GM12878 (cell line): Measurements from ENCODE around the gene CTDNEP1. TPM values are rescaled to one million over a fixed set of nuclear protein-coding genes. Genes with fewer than 3 reads are reported as not detected.

Experiments
- CHD4 ChIP-seq: fragments of 200-600 bp; sonication (generic); IDR thresholded peaks from 2 replicates; pipeline ENCODE4 v1.6.1; 2016; ENCODE audit warnings: mild to moderate bottlenecking
- IRF4 ChIP-seq: IDR thresholded peaks from 2 replicates; pipeline ENCODE4 v1.6.1; 2011; ENCODE audit warnings: low read depth, low read length
- JUNB ChIP-seq: IDR thresholded peaks from 2 replicates; pipeline ENCODE4 v1.6.1; 2016; ENCODE audit warnings: antibody characterized with exemption, mild to moderate bottlenecking
- JUND ChIP-seq: IDR thresholded peaks from 2 replicates; pipeline ENCODE4 v1.6.1; 2012; ENCODE audit warnings: low read depth, mild to moderate bottlenecking, low read length, improper control_type of control experiment, moderate library complexity
- MEF2B ChIP-seq: fragments of 450-650 bp; IDR thresholded peaks from 2 replicates; pipeline ENCODE4 v1.6.1; 2018; ENCODE audit warnings: mild to moderate bottlenecking, moderate library complexity; ENCODE audit not compliant: partially characterized antibody, poor library complexity, severe bottlenecking
- MTA2 ChIP-seq: fragments of 450-650 bp; IDR thresholded peaks from 2 replicates; pipeline ENCODE4 v1.6.1; 2016; ENCODE audit warnings: low read depth, mild to moderate bottlenecking, moderate library complexity
- NBN ChIP-seq: fragments of 450-650 bp; IDR thresholded peaks from 2 replicates; pipeline ENCODE4 v1.6.1; 2016
- NFXL1 ChIP-seq: fragments of 450-650 bp; IDR thresholded peaks from 2 replicates; pipeline ENCODE4 v1.6.1; 2017; ENCODE audit warnings: antibody characterized with exemption, mild to moderate bottlenecking, borderline replicate concordance
- NFYA ChIP-seq: IDR thresholded peaks from 2 replicates; pipeline ENCODE4 v1.6.1; 2011; ENCODE audit warnings: low read depth, mild to moderate bottlenecking, low read length, improper control_type of control experiment, borderline replicate concordance
- NR2C1 ChIP-seq: fragments of 450-650 bp; IDR thresholded peaks from 2 replicates; pipeline ENCODE4 v1.6.1; 2017; ENCODE audit warnings: antibody characterized with exemption, mild to moderate bottlenecking, moderate library complexity
- NRF1 ChIP-seq: conservative IDR thresholded peaks from 2 replicates; pipeline ENCODE4 v1.6.1; 2011; ENCODE audit warnings: mild to moderate bottlenecking, low read depth, low read length, improper control_type of control experiment
- PAX8 ChIP-seq: fragments of 450-650 bp; IDR thresholded peaks from 2 replicates; pipeline ENCODE4 v1.6.1; 2017; ENCODE audit warnings: mild to moderate bottlenecking, moderate library complexity
- RAD21 ChIP-seq: IDR thresholded peaks from 2 replicates; pipeline ENCODE4 v1.6.1; 2011; ENCODE audit warnings: mild to moderate bottlenecking, low read depth, low read length, moderate library complexity; ENCODE audit not compliant: insufficient read depth
- RFX5 ChIP-seq: IDR thresholded peaks from 2 replicates; pipeline ENCODE4 v1.6.1; 2011; ENCODE audit warnings: low read depth, low read length, improper control_type of control experiment
- SRF ChIP-seq, 2 experiments: IDR thresholded peaks; 2 replicates each; pipeline ENCODE4 v1.6.1; 2011; ENCODE audit warnings: low read depth in 2 of 2, low read length in 2 of 2, mild to moderate bottlenecking in 1 of 2, moderate library complexity in 1 of 2
- SUZ12 ChIP-seq: fragments of 200-600 bp; sonication (generic); IDR thresholded peaks from one replicate; pipeline ENCODE4 v1.6.1; 2018; ENCODE audit warnings: antibody characterized with exemption, mild to moderate bottlenecking; ENCODE audit not compliant: unreplicated experiment
- TCF3 ChIP-seq: IDR thresholded peaks from 2 replicates; pipeline ENCODE4 v1.6.1; 2012; ENCODE audit warnings: low read depth, mild to moderate bottlenecking, low read length, borderline replicate concordance; ENCODE audit not compliant: insufficient read depth
- TCF7 ChIP-seq: IDR thresholded peaks from 2 replicates; pipeline ENCODE4 v1.6.1; 2014; ENCODE audit warnings: antibody characterized with exemption, borderline replicate concordance
- ZNF207 ChIP-seq: fragments of 450-650 bp; IDR thresholded peaks from 2 replicates; pipeline ENCODE4 v1.6.1; 2014; ENCODE audit warnings: antibody characterized with exemption, mild to moderate bottlenecking, borderline replicate concordance
- polyA plus RNA-seq, 11 experiments: library from polyadenylated mRNA; depleted of rRNA in 4 of 11; unstranded in 6 of 11; stranded (reverse) in 5 of 11; fragments of >200 nt; fragmentation: Nextera tagmentation in 4 of 11; fragmentation: Illumina TruSeq in 1 of 11; extraction: Ambion mirVana in 4 of 11; extraction: Trizol in 1 of 11; gene quantifications; 1 replicate in 1 of 11; 2 replicates in 10 of 11; pipeline versions ENCODE4 v1.2.1 to v1.2.3, GENCODE V29; 2011 to 2016; ENCODE audit warnings: inconsistent platforms in 2 of 11, missing spikeins in 2 of 11, low read depth in 1 of 11
- total RNA-seq, 4 experiments: library from RNA; depleted of rRNA in 3 of 4; stranded (reverse); fragments of >200 nt in 3 of 4; fragmentation: Illumina TruSeq in 1 of 4; extraction: Trizol in 1 of 4; gene quantifications; 2 replicates each; pipeline versions ENCODE4 v1.2.1 to v1.2.3, GENCODE V29; 2013 to 2021
- TF ChIP-seq, protein P1 (sequence below): IDR thresholded peaks from 2 replicates; pipeline ENCODE4 v1.6.1; 2012; ENCODE audit warnings: improper control_type of control experiment, low read depth, low read length; ENCODE audit not compliant: insufficient replicate concordance
- TF ChIP-seq, protein P2 (sequence below): fragments of 450-650 bp; IDR thresholded peaks from 2 replicates; pipeline ENCODE4 v1.6.1; 2016; ENCODE audit warnings: mild to moderate bottlenecking
- TF ChIP-seq, protein P3 (sequence below): IDR thresholded peaks from 2 replicates; pipeline ENCODE4 v1.6.1; 2012; ENCODE audit warnings: low read depth, low read length, improper control_type of control experiment
- TF ChIP-seq, protein P4 (sequence below): IDR thresholded peaks from 2 replicates; pipeline ENCODE4 v1.6.1; 2011; ENCODE audit warnings: borderline replicate concordance, low read depth, mild to moderate bottlenecking, moderate library complexity, mixed read lengths, low read length; ENCODE audit not compliant: insufficient read depth; ENCODE audit errors: extremely low read length

Gene CTDNEP1
- total and polyA plus RNA-seq, 10 of the 15 experiments (the other 5 are each of a cell fraction or from before 2014, with no cell fraction given), result 23.7 to 176 (median 30.3) TPM

DNA sequence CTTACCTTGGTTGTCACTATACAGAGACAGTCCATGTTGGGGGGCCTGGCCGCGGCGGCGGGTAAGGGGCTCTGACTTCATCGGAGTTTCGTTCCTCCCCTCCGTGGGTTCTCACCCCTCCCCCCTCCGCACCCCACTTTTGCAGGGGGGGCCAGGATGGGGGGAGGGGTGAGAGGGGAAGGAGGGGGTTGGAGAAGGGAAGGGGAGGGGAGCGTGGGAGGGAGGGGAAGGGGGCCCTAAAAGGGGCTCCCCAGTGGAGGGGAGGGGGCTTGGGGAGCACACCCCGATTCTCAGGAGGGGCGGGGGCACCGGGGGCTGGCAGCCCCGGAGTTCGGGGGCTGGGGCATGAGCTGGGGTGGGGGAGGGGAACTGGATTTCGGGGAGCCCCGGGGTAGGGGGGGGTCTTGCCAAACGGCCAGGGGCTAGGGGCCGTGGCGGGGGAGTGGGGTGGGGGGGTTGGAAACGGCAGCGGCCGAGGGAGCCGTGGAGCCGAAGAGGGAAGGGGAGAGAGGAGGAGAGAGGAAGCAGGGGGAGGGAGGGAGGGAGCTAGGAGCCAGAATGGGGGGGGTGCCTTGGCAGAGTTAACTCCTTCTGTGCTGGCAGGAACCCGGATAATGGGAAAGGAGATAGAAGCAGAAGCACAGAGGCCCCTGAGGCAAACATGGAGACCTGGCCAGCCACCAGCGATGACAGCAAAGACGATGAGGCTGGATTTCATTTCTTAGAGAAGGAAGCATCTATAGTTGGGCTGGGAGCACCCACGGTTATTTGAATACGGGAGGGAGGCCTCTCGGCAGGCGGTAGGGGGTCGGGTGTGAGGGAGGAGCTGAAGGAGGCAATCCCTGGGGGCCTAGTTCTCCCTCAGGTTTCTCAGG, 34.2 kb downstream of the CTDNEP1 start (continued):
- TF ChIP-seq, protein P1, sequence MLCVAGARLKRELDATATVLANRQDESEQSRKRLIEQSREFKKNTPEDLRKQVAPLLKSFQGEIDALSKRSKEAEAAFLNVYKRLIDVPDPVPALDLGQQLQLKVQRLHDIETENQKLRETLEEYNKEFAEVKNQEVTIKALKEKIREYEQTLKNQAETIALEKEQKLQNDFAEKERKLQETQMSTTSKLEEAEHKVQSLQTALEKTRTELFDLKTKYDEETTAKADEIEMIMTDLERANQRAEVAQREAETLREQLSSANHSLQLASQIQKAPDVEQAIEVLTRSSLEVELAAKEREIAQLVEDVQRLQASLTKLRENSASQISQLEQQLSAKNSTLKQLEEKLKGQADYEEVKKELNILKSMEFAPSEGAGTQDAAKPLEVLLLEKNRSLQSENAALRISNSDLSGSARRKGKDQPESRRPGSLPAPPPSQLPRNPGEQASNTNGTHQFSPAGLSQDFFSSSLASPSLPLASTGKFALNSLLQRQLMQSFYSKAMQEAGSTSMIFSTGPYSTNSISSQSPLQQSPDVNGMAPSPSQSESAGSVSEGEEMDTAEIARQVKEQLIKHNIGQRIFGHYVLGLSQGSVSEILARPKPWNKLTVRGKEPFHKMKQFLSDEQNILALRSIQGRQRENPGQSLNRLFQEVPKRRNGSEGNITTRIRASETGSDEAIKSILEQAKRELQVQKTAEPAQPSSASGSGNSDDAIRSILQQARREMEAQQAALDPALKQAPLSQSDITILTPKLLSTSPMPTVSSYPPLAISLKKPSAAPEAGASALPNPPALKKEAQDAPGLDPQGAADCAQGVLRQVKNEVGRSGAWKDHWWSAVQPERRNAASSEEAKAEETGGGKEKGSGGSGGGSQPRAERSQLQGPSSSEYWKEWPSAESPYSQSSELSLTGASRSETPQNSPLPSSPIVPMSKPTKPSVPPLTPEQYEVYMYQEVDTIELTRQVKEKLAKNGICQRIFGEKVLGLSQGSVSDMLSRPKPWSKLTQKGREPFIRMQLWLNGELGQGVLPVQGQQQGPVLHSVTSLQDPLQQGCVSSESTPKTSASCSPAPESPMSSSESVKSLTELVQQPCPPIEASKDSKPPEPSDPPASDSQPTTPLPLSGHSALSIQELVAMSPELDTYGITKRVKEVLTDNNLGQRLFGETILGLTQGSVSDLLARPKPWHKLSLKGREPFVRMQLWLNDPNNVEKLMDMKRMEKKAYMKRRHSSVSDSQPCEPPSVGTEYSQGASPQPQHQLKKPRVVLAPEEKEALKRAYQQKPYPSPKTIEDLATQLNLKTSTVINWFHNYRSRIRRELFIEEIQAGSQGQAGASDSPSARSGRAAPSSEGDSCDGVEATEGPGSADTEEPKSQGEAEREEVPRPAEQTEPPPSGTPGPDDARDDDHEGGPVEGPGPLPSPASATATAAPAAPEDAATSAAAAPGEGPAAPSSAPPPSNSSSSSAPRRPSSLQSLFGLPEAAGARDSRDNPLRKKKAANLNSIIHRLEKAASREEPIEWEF, result no peak
- no peak for TF ChIP-seq NRF1
- TF ChIP-seq JUNB, result no peak
- TF ChIP-seq MTA2, result peak; percentile 27; the same call in 1 of the 2 replicates
- TF ChIP-seq, protein P2, sequence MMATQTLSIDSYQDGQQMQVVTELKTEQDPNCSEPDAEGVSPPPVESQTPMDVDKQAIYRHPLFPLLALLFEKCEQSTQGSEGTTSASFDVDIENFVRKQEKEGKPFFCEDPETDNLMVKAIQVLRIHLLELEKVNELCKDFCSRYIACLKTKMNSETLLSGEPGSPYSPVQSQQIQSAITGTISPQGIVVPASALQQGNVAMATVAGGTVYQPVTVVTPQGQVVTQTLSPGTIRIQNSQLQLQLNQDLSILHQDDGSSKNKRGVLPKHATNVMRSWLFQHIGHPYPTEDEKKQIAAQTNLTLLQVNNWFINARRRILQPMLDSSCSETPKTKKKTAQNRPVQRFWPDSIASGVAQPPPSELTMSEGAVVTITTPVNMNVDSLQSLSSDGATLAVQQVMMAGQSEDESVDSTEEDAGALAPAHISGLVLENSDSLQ, result no peak
- TF ChIP-seq, protein P3, sequence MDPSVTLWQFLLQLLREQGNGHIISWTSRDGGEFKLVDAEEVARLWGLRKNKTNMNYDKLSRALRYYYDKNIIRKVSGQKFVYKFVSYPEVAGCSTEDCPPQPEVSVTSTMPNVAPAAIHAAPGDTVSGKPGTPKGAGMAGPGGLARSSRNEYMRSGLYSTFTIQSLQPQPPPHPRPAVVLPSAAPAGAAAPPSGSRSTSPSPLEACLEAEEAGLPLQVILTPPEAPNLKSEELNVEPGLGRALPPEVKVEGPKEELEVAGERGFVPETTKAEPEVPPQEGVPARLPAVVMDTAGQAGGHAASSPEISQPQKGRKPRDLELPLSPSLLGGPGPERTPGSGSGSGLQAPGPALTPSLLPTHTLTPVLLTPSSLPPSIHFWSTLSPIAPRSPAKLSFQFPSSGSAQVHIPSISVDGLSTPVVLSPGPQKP, result no peak
- no peak for TF ChIP-seq RFX5
- no peak for TF ChIP-seq ZNF207
- no peak for TF ChIP-seq IRF4
- peak; percentile 90 for TF ChIP-seq NFXL1
- TF ChIP-seq CHD4, result no peak
- TF ChIP-seq SUZ12, result no peak
- TF ChIP-seq TCF7, result no peak
- no peak for TF ChIP-seq TCF3
- TF ChIP-seq, protein P4, sequence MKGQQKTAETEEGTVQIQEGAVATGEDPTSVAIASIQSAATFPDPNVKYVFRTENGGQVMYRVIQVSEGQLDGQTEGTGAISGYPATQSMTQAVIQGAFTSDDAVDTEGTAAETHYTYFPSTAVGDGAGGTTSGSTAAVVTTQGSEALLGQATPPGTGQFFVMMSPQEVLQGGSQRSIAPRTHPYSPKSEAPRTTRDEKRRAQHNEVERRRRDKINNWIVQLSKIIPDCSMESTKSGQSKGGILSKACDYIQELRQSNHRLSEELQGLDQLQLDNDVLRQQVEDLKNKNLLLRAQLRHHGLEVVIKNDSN, result no peak
- no peak for TF ChIP-seq SRF (IDR thresholded peaks at IDR 0.05; ENCODE audit: low read depth in 2 of 2, low read length in 2 of 2)
- no peak for TF ChIP-seq RAD21
- no peak for TF ChIP-seq NFYA
- peak; percentile 69 for TF ChIP-seq NBN
- no peak for TF ChIP-seq PAX8
- TF ChIP-seq JUND, result no peak
- peak; percentile 86 for TF ChIP-seq MEF2B
- TF ChIP-seq NR2C1, result no peak
